Inferior parietal cortex (tissue), 1 donor: ENCODE results near the gene USP11.
A peak's percentile ranks its signal among the peaks of the same experiment; 100 is the strongest.
"Not testable (repeated sequence)": the region's sequence is repeated elsewhere in the genome, so short reads cannot be mapped to it uniquely, and the experiment has no call there.

ENCODE experiments used
- DNase-seq: peaks from one replicate; pipeline ENCODE4 v3.0.0-alpha.2; 2016; ENCODE audit errors: extremely low spot score

The USP11 gene

GRCh38 chrX:47245156-47245555 is 12.3 kb downstream of the USP11 start:
- DNase-seq = no peak

GRCh38 chrX:47247206-47247998 is 14.6 kb downstream of the USP11 start:
- no peak for DNase-seq

DNA sequence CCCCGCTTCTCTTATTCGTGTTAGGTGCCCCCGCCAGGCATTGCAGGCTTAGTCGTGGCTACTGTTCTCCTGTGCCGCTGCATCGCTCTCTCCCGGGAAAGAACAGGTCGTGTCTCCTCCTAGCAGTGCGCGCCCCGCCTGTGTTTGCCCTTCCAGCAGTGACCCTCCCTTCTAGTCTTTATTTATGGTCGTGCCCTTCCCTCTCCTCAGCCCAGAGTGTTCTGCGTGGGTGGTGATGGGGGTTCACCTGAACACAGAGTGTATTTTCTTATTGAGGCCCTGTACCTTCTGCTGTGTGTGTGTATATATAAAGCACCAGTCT is 15.2 kb downstream of the USP11 start:
- DNase-seq = no peak

GRCh38 chrX:47248576-47248975 is 15.8 kb downstream of the USP11 start:
- no peak for DNase-seq

GRCh38 chrX:47250017-47250347 is 17.2 kb downstream of the USP11 start:
- DNase-seq = no peak

- DNase-seq = not testable (repeated sequence)
Observed at GRCh38 chrX:47257620-47258019, 24.8 kb downstream of the USP11 start.

DNA sequence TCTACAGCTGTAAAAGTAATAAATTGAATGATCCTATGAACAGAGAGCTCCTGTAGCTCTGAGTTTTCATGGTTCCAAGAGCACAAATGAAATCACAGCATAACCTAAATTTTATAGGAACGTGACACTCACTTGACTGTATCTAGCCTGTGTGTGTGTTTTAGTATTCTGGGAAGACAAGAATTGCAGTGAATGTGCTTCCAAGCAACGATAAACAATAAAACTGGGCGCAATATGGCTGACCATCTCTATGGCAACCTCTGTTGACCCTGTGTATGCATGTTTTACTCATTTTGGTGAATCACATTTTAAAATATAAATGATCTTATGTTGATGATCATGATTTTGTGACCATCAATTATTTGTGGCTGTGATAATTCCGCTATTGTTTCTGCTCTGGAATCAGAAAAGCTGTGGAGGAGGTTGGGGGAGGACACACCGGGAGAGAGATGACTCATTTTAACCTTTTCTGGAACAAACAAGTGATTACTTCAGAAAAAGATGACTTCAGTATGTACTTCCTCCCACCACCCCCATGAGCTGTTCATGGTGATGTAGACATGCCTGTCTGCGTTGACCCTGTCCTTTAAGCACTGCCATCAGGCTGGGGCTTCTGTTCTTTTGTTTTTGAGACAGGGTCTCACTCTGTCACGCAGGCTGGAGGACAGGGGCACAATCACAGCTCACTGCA is 31.8 kb downstream of the USP11 start:
- no peak for DNase-seq

DNA sequence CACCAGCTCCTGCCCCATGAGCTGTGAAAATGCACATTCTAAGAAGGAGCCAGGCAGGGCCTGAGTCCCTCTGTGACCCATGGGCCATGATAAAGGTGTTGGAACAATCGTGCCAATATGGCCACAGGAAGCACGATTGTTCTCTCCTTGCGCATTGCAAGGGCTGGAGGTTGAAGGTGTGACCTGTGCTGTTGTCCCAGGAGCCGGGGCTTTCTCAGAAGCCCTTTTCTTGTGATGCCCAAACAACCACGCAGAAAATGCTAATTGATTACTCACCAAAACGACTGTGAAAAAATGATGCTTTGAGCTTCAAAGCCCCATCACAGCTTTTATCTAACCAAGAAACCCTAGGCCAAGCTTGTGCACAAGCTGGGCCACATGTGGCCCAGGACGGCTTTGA is 33.8 kb downstream of the USP11 start:
- no peak for DNase-seq

- no peak for DNase-seq
Observed at GRCh38 chrX:47272013-47272408, 39.2 kb downstream of the USP11 start.

DNA sequence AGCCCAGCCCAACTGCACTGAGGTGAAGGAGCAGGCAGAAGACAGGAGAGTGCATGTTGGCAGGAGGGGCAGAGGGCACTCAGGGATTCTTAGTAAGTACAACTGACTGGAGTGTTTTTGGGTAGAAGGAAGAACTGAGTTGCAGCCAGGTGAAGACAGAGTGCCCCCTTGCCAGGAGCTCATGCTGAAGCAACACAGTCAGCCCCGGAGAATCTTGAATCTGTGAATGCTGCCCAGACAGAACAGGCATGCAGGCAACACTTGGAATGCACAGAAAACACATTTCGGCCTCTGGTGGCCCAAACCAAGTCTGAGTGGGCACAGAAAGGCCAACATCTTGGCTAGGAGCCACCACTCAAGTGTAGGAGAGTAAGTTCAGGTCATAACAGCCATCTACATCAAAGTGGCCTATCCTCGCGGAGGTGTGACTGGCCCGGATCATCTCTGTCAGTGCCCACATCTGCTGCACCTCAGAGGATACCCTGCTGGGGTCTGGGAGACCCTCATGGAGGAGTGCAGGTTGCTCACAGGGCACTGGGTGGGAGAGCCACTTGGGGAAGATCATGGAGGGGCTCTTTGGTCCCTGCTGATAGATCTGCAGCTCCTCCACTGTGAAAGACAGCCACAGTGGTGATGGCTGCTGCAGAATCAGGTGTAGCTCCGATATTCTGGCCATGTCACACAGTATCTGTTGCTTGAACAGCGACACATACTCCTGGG is 40.4 kb downstream of the USP11 start:
- no peak for DNase-seq

- no peak for DNase-seq
Observed at GRCh38 chrX:47278691-47279090, 45.9 kb downstream of the USP11 start.

DNA sequence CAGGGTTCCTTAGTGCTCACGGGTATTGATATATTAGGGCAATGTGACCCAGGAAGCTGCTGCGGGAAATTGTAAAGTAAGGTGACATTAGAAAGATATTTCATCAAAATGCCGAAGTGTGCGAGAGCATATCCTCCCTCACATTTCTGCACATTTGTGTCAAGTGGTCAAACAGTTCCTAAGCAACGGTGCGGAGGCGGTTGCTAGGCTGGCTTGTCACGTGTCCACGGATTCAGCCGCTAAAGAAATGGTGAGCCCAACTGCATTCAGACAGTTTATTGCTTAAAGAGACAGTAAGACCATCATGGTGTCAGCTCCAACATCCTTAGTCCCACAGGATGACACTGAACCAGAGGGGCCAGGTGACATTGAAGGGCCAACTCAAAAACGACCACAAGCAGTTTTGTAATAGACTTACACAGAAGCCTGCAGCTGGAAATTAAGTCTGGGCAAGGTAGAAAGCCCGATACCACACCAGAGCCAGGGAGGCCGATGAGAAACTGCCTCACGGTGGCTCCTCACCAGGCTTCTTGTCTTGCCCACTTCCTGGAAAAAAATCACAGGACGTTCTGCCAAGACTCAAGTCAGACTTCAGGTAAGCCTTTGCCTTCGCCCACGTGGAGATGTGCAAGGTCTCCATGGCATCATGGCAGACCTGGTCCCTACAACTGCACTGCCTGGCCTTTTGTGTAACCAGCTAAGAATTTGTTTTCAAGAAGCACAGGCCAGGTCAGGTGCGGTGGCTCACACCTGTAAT is 50.4 kb downstream of the USP11 start:
- DNase-seq = peak; percentile 54

- not testable (repeated sequence) for DNase-seq
Observed at GRCh38 chrX:47284616-47285015, 51.8 kb downstream of the USP11 start.

DNA sequence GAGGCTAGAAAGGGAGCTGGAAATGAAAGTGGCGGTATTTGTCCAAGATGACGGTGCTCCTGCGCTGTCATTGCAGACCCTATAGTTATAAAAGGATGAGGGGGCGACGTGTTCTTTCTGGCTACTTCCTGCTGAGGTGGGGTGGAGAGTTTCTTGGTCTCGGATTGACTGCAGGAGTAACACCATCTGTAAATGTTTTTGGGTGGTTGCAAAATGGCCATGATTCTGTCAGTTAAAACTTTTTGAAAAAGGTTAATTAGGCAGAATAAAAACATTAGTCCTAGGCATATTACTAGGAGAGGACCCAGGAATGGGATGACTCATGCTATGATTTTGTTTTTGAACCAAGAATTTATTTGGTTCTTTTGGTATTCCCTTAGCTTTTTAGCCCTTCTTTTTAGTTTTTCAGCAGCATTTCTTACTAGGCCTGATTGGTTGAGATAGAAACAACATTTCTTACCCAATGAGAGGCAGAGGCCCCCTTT is 53.1 kb downstream of the USP11 start:
- DNase-seq = no peak

- no peak for DNase-seq
Observed at GRCh38 chrX:47293106-47293505, 60.3 kb downstream of the USP11 start.

GRCh38 chrX:47296766-47297365 is 64.1 kb downstream of the USP11 start:
- DNase-seq = no peak

DNA sequence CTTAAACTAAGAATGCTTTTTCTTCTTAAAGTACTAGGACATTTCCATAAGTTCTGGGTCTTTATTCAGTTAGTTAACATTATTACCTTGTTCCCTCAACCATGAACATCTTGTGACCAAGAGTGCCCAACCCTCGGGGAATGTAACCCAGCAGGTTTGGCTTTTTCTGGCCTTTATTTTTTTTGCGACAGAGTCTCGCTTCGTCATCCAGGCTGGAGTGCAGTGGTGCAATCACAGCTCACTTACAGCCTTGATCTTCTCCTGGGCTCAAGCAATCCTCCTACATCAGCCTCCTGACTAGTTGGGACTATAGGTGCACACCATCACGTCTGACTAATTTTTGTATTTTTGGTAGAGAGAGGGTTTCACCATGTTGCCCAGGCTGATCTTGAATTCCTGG is 65.1 kb downstream of the USP11 start:
- DNase-seq = no peak
